Measurements from ENCODE around the gene RPP14.

DNA sequence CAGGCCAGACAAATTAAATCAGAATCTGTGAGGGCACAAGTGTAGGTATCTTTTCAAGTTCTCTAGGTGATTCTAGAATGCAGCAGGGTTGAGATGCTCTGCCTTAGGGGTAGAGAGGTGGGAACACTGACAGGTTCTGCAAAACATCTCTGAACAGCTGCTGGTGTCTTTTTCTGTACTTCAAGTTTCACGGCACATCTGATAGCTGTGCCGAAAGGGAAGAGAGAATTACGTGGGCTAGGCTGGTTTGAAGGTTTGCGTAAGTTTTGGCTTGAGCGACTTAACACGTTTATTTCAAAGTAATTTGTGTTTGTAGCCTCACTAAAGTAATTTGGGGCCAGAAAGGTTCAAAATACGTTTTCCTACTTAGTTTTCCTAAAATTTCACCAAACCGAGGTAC, 49.1 kb downstream of the RPP14 start:
- TF ChIP-seq TCF4 (CRISPR knock-in tag; IDR thresholded peaks at IDR 0.05; ENCODE audit: borderline replicate concordance): no peak
- no peak for TF ChIP-seq ISL1 (CRISPR knock-in tag; IDR thresholded peaks at IDR 0.05)
- TF ChIP-seq ZC3H10 (CRISPR knock-in tag; IDR thresholded peaks at IDR 0.05): no peak
- no peak for TF ChIP-seq RARB (CRISPR knock-in tag; IDR thresholded peaks at IDR 0.05)
- TF ChIP-seq, protein P1, sequence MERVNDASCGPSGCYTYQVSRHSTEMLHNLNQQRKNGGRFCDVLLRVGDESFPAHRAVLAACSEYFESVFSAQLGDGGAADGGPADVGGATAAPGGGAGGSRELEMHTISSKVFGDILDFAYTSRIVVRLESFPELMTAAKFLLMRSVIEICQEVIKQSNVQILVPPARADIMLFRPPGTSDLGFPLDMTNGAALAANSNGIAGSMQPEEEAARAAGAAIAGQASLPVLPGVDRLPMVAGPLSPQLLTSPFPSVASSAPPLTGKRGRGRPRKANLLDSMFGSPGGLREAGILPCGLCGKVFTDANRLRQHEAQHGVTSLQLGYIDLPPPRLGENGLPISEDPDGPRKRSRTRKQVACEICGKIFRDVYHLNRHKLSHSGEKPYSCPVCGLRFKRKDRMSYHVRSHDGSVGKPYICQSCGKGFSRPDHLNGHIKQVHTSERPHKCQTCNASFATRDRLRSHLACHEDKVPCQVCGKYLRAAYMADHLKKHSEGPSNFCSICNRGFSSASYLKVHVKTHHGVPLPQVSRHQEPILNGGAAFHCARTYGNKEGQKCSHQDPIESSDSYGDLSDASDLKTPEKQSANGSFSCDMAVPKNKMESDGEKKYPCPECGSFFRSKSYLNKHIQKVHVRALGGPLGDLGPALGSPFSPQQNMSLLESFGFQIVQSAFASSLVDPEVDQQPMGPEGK (CRISPR knock-in tag; IDR thresholded peaks at IDR 0.05; ENCODE audit: borderline replicate concordance): no peak
- TF ChIP-seq OSR1 (CRISPR knock-in tag; IDR thresholded peaks at IDR 0.05): no peak
- TF ChIP-seq ESRRG (CRISPR knock-in tag; IDR thresholded peaks at IDR 0.05): no peak
- TF ChIP-seq, protein P2, sequence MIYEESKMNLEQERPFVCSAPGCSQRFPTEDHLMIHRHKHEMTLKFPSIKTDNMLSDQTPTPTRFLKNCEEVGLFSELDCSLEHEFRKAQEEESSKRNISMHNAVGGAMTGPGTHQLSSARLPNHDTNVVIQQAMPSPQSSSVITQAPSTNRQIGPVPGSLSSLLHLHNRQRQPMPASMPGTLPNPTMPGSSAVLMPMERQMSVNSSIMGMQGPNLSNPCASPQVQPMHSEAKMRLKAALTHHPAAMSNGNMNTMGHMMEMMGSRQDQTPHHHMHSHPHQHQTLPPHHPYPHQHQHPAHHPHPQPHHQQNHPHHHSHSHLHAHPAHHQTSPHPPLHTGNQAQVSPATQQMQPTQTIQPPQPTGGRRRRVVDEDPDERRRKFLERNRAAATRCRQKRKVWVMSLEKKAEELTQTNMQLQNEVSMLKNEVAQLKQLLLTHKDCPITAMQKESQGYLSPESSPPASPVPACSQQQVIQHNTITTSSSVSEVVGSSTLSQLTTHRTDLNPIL (CRISPR knock-in tag; IDR thresholded peaks at IDR 0.05; ENCODE audit: low read depth): no peak

Measured in SK-N-SH treated with all-trans-retinoic acid at 6 μM for 48 hours (cell line).